ENCODE results near the gene SERGEF. TPM values are rescaled to one million over a fixed set of nuclear protein-coding genes. Genes with fewer than 3 reads are reported as not detected.

Gene SERGEF
- total RNA-seq, 1 donor from 2014 or later = 17.6 TPM

GRCh38 chr11:18046116-18046777 is 33.4 kb upstream of the SERGEF start, which contains the start of gene TPH1:
TPH1 (minus strand) TSS chr11:18046269; CDS start chr11:18040762, 5,507 bp downstream.
- Mint-ChIP-seq H3K4me3 (ENCODE audit: unreplicated experiment) (no peak within 1 kb of the TSS), H3K4me1 (ENCODE audit: low read depth, unreplicated experiment) (no peaks in the 10 kb centered on the region), H3K9me3 (ENCODE audit: unreplicated experiment) (peaks cover 8% of the 10 kb centered on the region), H3K27ac (ENCODE audit: unreplicated experiment) (no peak within 1 kb of the TSS), H3K36me3 (ENCODE audit: low read depth, unreplicated experiment) (no peaks in the 10 kb centered on the region), H3K27me3 (ENCODE audit: low read depth, unreplicated experiment) (peaks cover 40% of the 10 kb centered on the region)
- Histone ChIP-seq H2AFZ (ENCODE audit: low read depth, low read length) (peak within 1 kb of the TSS; percentile 44), H3K79me2 (ENCODE audit: insufficient read depth, low read length) (no peaks in the 10 kb centered on the region), H4K20me1 (ENCODE audit: insufficient read depth, low read length) (no peaks in the 10 kb centered on the region), H3K4me3 (ENCODE audit: insufficient read depth, low read depth, low read length) (peak within 1 kb of the TSS; percentile 37), H3K9me3 (ENCODE audit: insufficient read depth, low read depth, low read length) (no peaks in the 10 kb centered on the region), H3K27ac (ENCODE audit: low read depth, low read length) (no peak within 1 kb of the TSS), H3K4me1 (ENCODE audit: insufficient read depth, low read length) (no peaks in the 10 kb centered on the region), H3K36me3 (ENCODE audit: insufficient read depth, low read length) (no peaks in the 10 kb centered on the region), H3K27me3 (ENCODE audit: insufficient read depth, low read length) (peaks cover 4% of the 10 kb centered on the region), H3K4me2 (ENCODE audit: low read length) (peak within 1 kb of the TSS; percentile 75), H3K9ac (ENCODE audit: low read length) (peak within 1 kb of the TSS; percentile 40)
- DNase-seq (ENCODE audit: low read depth) = peak; percentile 89
- peak; percentile 51 for TF ChIP-seq EZH2 (IDR thresholded peaks at IDR 0.05; ENCODE audit: insufficient read depth, low read length)
- TF ChIP-seq, protein P1, sequence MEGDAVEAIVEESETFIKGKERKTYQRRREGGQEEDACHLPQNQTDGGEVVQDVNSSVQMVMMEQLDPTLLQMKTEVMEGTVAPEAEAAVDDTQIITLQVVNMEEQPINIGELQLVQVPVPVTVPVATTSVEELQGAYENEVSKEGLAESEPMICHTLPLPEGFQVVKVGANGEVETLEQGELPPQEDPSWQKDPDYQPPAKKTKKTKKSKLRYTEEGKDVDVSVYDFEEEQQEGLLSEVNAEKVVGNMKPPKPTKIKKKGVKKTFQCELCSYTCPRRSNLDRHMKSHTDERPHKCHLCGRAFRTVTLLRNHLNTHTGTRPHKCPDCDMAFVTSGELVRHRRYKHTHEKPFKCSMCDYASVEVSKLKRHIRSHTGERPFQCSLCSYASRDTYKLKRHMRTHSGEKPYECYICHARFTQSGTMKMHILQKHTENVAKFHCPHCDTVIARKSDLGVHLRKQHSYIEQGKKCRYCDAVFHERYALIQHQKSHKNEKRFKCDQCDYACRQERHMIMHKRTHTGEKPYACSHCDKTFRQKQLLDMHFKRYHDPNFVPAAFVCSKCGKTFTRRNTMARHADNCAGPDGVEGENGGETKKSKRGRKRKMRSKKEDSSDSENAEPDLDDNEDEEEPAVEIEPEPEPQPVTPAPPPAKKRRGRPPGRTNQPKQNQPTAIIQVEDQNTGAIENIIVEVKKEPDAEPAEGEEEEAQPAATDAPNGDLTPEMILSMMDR (IDR thresholded peaks at IDR 0.05; ENCODE audit: insufficient read depth, low read depth, low read length) = no peak
- FAIRE-seq = no peak

- no peaks in the 10 kb centered on the region for H3K27me3 Mint-ChIP-seq (ENCODE audit: low read depth, unreplicated experiment)
- H3K27me3 ChIP-seq (ENCODE audit: insufficient read depth, low read length) = no peaks in the 10 kb centered on the region
- no peaks in the 10 kb centered on the region for H3K79me2 ChIP-seq (ENCODE audit: insufficient read depth, low read length)
- H3K36me3 Mint-ChIP-seq (ENCODE audit: low read depth, unreplicated experiment) = no peaks in the 10 kb centered on the region
- no peaks in the 10 kb centered on the region for H3K4me1 ChIP-seq (ENCODE audit: insufficient read depth, low read length)
- no peak overlapping the region for H2AFZ ChIP-seq (ENCODE audit: low read depth, low read length)
- H3K4me3 Mint-ChIP-seq (ENCODE audit: unreplicated experiment) = no peak overlapping the region
- FAIRE-seq (no peak), DNase-seq (ENCODE audit: low read depth) (no peak)
- H3K9ac ChIP-seq (ENCODE audit: low read length) = no peak overlapping the region
- H3K4me2 ChIP-seq (ENCODE audit: low read length) = no peak overlapping the region
- TF ChIP-seq EZH2 (IDR thresholded peaks at IDR 0.05; ENCODE audit: insufficient read depth, low read length) = no peak
- TF ChIP-seq, protein P1 (IDR thresholded peaks at IDR 0.05; ENCODE audit: insufficient read depth, low read depth, low read length) = no peak
- no peaks in the 10 kb centered on the region for H3K36me3 ChIP-seq (ENCODE audit: insufficient read depth, low read length)
- no peaks in the 10 kb centered on the region for H3K9me3 ChIP-seq (ENCODE audit: insufficient read depth, low read depth, low read length)
- no peak overlapping the region for H3K27ac ChIP-seq (ENCODE audit: low read depth, low read length)
- no peak overlapping the region for H3K4me3 ChIP-seq (ENCODE audit: insufficient read depth, low read depth, low read length)
- no peaks in the 10 kb centered on the region for H4K20me1 ChIP-seq (ENCODE audit: insufficient read depth, low read length)
- no peaks in the 10 kb centered on the region for H3K4me1 Mint-ChIP-seq (ENCODE audit: low read depth, unreplicated experiment)
- no peak overlapping the region for H3K27ac Mint-ChIP-seq (ENCODE audit: unreplicated experiment)
- H3K9me3 Mint-ChIP-seq (ENCODE audit: unreplicated experiment) = no peaks in the 10 kb centered on the region
These were observed 23.6 kb upstream of the SERGEF start for GRCh38 chr11:18036456-18036855.

GRCh38 chr11:18027475-18027874 is 14.6 kb upstream of the SERGEF start:
- Mint-ChIP-seq H3K36me3 (ENCODE audit: low read depth, unreplicated experiment) (no peaks in the 10 kb centered on the region), H3K27ac (ENCODE audit: unreplicated experiment) (no peak overlapping the region), H3K4me3 (ENCODE audit: unreplicated experiment) (no peak overlapping the region), H3K9me3 (ENCODE audit: unreplicated experiment) (no peaks in the 10 kb centered on the region), H3K27me3 (ENCODE audit: low read depth, unreplicated experiment) (peaks cover 3% of the 10 kb centered on the region), H3K4me1 (ENCODE audit: low read depth, unreplicated experiment) (no peaks in the 10 kb centered on the region)
- FAIRE-seq = no peak
- no peaks in the 10 kb centered on the region for H3K9me3 ChIP-seq (ENCODE audit: insufficient read depth, low read depth, low read length)
- H2AFZ ChIP-seq (ENCODE audit: low read depth, low read length) = no peak overlapping the region
- TF ChIP-seq EZH2 (IDR thresholded peaks at IDR 0.05; ENCODE audit: insufficient read depth, low read length) = no peak
- TF ChIP-seq, protein P1 (IDR thresholded peaks at IDR 0.05; ENCODE audit: insufficient read depth, low read depth, low read length) = no peak
- H3K27me3 ChIP-seq (ENCODE audit: insufficient read depth, low read length) = no peaks in the 10 kb centered on the region
- no peak overlapping the region for H3K4me2 ChIP-seq (ENCODE audit: low read length)
- no peak overlapping the region for H3K27ac ChIP-seq (ENCODE audit: low read depth, low read length)
- H4K20me1 ChIP-seq (ENCODE audit: insufficient read depth, low read length) = no peaks in the 10 kb centered on the region
- H3K4me3 ChIP-seq (ENCODE audit: insufficient read depth, low read depth, low read length) = no peak overlapping the region
- DNase-seq (ENCODE audit: low read depth) = no peak
- H3K9ac ChIP-seq (ENCODE audit: low read length) = no peak overlapping the region
- no peaks in the 10 kb centered on the region for H3K79me2 ChIP-seq (ENCODE audit: insufficient read depth, low read length)
- H3K4me1 ChIP-seq (ENCODE audit: insufficient read depth, low read length) = no peaks in the 10 kb centered on the region
- no peaks in the 10 kb centered on the region for H3K36me3 ChIP-seq (ENCODE audit: insufficient read depth, low read length)

Data from astrocyte (in vitro differentiated cells and primary cell).